Measurements from ENCODE around the gene HS3ST4.

The HS3ST4 gene

DNA sequence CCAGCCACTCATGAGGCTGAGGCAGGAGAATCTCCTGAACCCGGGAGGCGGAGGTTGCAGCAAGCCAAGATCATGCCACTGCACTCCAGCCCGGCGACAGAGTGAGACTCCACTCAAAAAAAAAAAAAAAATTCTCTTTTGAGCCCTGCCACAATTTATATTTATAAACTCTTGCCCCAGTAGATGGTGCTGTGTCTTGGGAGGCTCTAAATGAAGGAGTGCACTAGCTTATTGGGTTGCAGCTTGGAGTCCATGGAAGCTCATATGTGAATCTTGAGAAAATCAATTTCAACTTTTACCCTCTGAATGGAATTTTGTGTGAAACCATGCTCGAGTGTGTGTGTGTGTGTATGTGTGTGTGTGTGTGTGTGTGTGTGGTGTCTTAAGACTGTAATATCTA is 420.1 kb downstream of the HS3ST4 start:
- H3K27ac ChIP-seq (ENCODE audit: low read length): no peak overlapping the region
- no peak overlapping the region for H3K9ac ChIP-seq (ENCODE audit: low read length)
- H2AFZ ChIP-seq (ENCODE audit: low read depth, low read length): no peak overlapping the region
- H3K36me3 ChIP-seq (replicated peaks; ENCODE audit: low read depth, low read length): no peaks in the 10 kb centered on the region
- no peaks in the 10 kb centered on the region for H3K9me3 ChIP-seq (ENCODE audit: insufficient read depth, low read length)
- H3K4me1 ChIP-seq (ENCODE audit: low read length): no peaks in the 10 kb centered on the region
- no peaks in the 10 kb centered on the region; the same call in 1 of the 2 replicates for H3K27me3 ChIP-seq (ENCODE audit: low read depth, low read length)
- no peak overlapping the region for H3K4me3 ChIP-seq (ENCODE audit: low read length)
- no peaks in the 10 kb centered on the region for H4K20me1 ChIP-seq (ENCODE audit: insufficient read depth, low read length)
- TF ChIP-seq, protein P1, sequence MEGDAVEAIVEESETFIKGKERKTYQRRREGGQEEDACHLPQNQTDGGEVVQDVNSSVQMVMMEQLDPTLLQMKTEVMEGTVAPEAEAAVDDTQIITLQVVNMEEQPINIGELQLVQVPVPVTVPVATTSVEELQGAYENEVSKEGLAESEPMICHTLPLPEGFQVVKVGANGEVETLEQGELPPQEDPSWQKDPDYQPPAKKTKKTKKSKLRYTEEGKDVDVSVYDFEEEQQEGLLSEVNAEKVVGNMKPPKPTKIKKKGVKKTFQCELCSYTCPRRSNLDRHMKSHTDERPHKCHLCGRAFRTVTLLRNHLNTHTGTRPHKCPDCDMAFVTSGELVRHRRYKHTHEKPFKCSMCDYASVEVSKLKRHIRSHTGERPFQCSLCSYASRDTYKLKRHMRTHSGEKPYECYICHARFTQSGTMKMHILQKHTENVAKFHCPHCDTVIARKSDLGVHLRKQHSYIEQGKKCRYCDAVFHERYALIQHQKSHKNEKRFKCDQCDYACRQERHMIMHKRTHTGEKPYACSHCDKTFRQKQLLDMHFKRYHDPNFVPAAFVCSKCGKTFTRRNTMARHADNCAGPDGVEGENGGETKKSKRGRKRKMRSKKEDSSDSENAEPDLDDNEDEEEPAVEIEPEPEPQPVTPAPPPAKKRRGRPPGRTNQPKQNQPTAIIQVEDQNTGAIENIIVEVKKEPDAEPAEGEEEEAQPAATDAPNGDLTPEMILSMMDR (IDR thresholded peaks at IDR 0.05; ENCODE audit: low read depth, low read length): peak; percentile 22; the same call in 1 of the 2 replicates
- no peak for TF ChIP-seq EZH2phosphoT487 (IDR thresholded peaks at IDR 0.05; ENCODE audit: low read depth)
- no peaks in the 10 kb centered on the region for H3K79me2 ChIP-seq (ENCODE audit: low read length)
- no peak overlapping the region for H3K4me2 ChIP-seq (ENCODE audit: low read length)

DNA sequence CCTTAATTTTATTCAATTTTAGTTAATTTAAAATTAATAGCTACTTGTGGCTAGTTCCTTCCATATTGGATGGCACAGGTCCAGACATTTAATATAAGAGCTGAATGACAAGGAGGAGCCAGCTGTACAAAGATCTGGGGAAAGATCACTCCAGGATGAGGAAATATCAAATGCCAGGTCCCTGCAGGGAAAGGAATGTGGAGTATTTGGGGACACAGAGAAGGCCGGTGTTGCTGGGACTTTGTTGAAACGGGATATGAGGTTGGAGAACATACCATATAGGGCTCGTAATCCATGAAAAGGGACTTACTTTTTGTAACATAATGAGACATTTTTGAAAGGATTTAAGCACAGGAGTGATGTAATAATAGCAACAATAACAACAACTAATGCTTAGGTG is 426.8 kb downstream of the HS3ST4 start:
- no peak overlapping the region for H3K4me2 ChIP-seq (ENCODE audit: low read length)
- H3K27me3 ChIP-seq (ENCODE audit: low read depth, low read length): no peaks in the 10 kb centered on the region; the same call in 1 of the 2 replicates
- no peaks in the 10 kb centered on the region for H3K9me3 ChIP-seq (ENCODE audit: insufficient read depth, low read length)
- no peaks in the 10 kb centered on the region for H3K36me3 ChIP-seq (replicated peaks; ENCODE audit: low read depth, low read length)
- H3K9ac ChIP-seq (ENCODE audit: low read length): no peak overlapping the region
- H3K79me2 ChIP-seq (ENCODE audit: low read length): no peaks in the 10 kb centered on the region
- no peak overlapping the region for H3K4me3 ChIP-seq (ENCODE audit: low read length)
- no peaks in the 10 kb centered on the region for H3K4me1 ChIP-seq (ENCODE audit: low read length)
- no peak overlapping the region for H2AFZ ChIP-seq (ENCODE audit: low read depth, low read length)
- H4K20me1 ChIP-seq (ENCODE audit: insufficient read depth, low read length): no peaks in the 10 kb centered on the region
- TF ChIP-seq EZH2phosphoT487 (IDR thresholded peaks at IDR 0.05; ENCODE audit: low read depth): no peak
- TF ChIP-seq, protein P1 (IDR thresholded peaks at IDR 0.05; ENCODE audit: low read depth, low read length): no peak
- no peak overlapping the region for H3K27ac ChIP-seq (ENCODE audit: low read length)

DNA sequence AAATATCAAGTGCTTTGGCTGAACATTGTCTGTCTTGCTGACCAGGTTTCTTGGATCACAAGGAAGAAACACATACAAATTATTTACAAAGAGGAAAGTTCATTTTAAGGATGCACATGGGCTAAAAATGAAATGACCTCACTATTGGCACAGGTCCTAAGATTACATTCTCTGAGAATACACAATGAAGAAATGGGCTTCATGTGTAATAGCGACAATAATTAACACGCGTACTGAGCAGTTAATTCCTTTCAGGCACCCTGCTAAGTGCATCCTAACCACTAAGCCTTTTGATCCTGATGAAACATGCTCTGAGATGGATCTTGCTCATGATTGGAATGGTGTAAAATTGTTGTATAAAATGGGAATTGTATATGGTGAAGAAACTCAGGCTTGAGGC is 429.0 kb downstream of the HS3ST4 start:
- Histone ChIP-seq H3K27me3 (ENCODE audit: low read depth, low read length) (no peaks in the 10 kb centered on the region; the same call in 1 of the 2 replicates), H3K4me3 (ENCODE audit: low read length) (no peak overlapping the region), H3K4me2 (ENCODE audit: low read length) (no peak overlapping the region), H3K27ac (ENCODE audit: low read length) (no peak overlapping the region), H3K9ac (ENCODE audit: low read length) (no peak overlapping the region), H3K36me3 (replicated peaks; ENCODE audit: low read depth, low read length) (no peaks in the 10 kb centered on the region), H4K20me1 (ENCODE audit: insufficient read depth, low read length) (no peaks in the 10 kb centered on the region), H3K9me3 (ENCODE audit: insufficient read depth, low read length) (no peaks in the 10 kb centered on the region), H2AFZ (ENCODE audit: low read depth, low read length) (no peak overlapping the region), H3K4me1 (ENCODE audit: low read length) (no peaks in the 10 kb centered on the region), H3K79me2 (ENCODE audit: low read length) (no peaks in the 10 kb centered on the region)
- TF ChIP-seq, protein P1 (IDR thresholded peaks at IDR 0.05; ENCODE audit: low read depth, low read length): no peak
- no peak for TF ChIP-seq EZH2phosphoT487 (IDR thresholded peaks at IDR 0.05; ENCODE audit: low read depth)

DNA sequence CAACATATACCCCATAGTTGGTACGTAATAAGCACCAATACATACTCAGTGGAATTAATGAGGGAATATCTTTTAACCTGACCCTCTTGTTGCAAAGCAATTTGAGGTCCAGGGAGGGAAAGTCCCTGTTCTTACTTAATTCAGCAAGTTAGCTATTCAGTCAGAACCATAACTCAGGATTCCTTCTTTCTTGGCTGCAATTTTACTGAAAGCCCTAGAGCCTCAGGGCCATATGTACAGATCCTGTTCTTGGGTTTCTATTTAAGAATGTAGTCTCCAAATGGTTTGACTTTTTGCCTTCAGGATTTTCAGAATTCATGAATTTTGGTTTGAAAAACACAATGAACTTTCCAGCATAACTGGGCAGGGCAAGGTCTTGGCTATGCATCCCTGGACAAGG is 436.5 kb downstream of the HS3ST4 start:
- Histone ChIP-seq H3K9me3 (ENCODE audit: insufficient read depth, low read length) (no peaks in the 10 kb centered on the region), H3K79me2 (ENCODE audit: low read length) (no peaks in the 10 kb centered on the region)
- TF ChIP-seq, protein P1 (IDR thresholded peaks at IDR 0.05; ENCODE audit: low read depth, low read length): no peak
- TF ChIP-seq EZH2phosphoT487 (IDR thresholded peaks at IDR 0.05; ENCODE audit: low read depth): no peak

More for the DNA sequence above, 436.5 kb downstream of the HS3ST4 start:
- 0 out of 2 replicates have a peak, but pooled peaks cover 2% of the 10 kb centered on the region for H3K27me3 ChIP-seq (ENCODE audit: low read depth, low read length)
- no peak overlapping the region for H3K27ac ChIP-seq (ENCODE audit: low read length)
- H3K4me3 ChIP-seq (ENCODE audit: low read length): no peak overlapping the region
- no peak overlapping the region for H3K4me2 ChIP-seq (ENCODE audit: low read length)
- H2AFZ ChIP-seq (ENCODE audit: low read depth, low read length): no peak overlapping the region
- no peaks in the 10 kb centered on the region for H4K20me1 ChIP-seq (ENCODE audit: insufficient read depth, low read length)
- no peaks in the 10 kb centered on the region for H3K36me3 ChIP-seq (replicated peaks; ENCODE audit: low read depth, low read length)
- H3K4me1 ChIP-seq (ENCODE audit: low read length): no peaks in the 10 kb centered on the region
- no peak overlapping the region for H3K9ac ChIP-seq (ENCODE audit: low read length)
